ENCODE measurements around the gene TSPAN7. TPM values are rescaled to one million over a fixed set of nuclear protein-coding genes. Genes with fewer than 3 reads are reported as not detected.
A peak's percentile ranks its signal among the peaks of the same experiment; 100 is the strongest.

Gene TSPAN7
- total and polyA plus RNA-seq, 9 of the 15 experiments (the other 6 are each of a cell fraction or from before 2014, with no cell fraction given), result 0.07 to 0.29 (median 0.12) TPM; not detected in 1

GRCh38 chrX:38638952-38639529 is 77.7 kb downstream of the TSPAN7 start:
- Histone ChIP-seq H3K27me3 (ENCODE audit: control insufficient read depth in 2 of 2, insufficient read depth in 2 of 2, low read length in 2 of 2) (no peaks in the 10 kb centered on the region), H3K36me3 (ENCODE audit: control insufficient read depth, insufficient read depth, low read length) (no peaks in the 10 kb centered on the region), H3K4me3 (no peak overlapping the region), H3K9ac (ENCODE audit: insufficient read depth in 1 of 2, low read depth in 2 of 2, low read length in 2 of 2) (0 out of 4 replicates have a peak overlapping the region, but pooled peaks of 1 of the 2 experiments have one; percentile 7), H3K9me1 (ENCODE audit: control insufficient read depth, insufficient read depth, low read length) (peaks cover 2% of the 10 kb centered on the region), H3K27ac (ENCODE audit: extremely low read depth, low read depth, low read length) (no peak overlapping the region), H3K9me3 (replicated peaks; ENCODE audit: control insufficient read depth, insufficient read depth, low read depth, low read length) (no peaks in the 10 kb centered on the region), H4K20me1 (replicated peaks; ENCODE audit: control insufficient read depth, insufficient read depth, low read length) (no peaks in the 10 kb centered on the region), H3K79me2 (ENCODE audit: control insufficient read depth, insufficient read depth, low read length) (no peaks in the 10 kb centered on the region), H3K4me2 (ENCODE audit: insufficient read depth, low read length) (peak overlapping the region; percentile 6; the same call in 1 of the 2 replicates), H3K4me1 (replicated peaks in 1 of 2; ENCODE audit: control insufficient read depth in 2 of 2, insufficient read depth in 2 of 2, low read length in 2 of 2) (peaks cover 8 to 66% of the 10 kb centered on the region in 2 experiments), H2AFZ (ENCODE audit: low read depth, low read length) (0 out of 2 replicates have a peak overlapping the region, but pooled peaks have one; percentile 2)
- intact Hi-C loops (cut with micrococcal nuclease) (loop anchor here (5.0 to 10.0 kb wide), 2 partner anchors 163 to 184 kb away; partner anchors contain the start of gene MID1IP1), in situ Hi-C loops (cut with MboI) (no loop called here)
- ChIA-PET CTCF (ENCODE audit: low intra/inter-chr PET ratio) (no interaction called here), POLR2A (interaction anchor here (1.9 kb wide), 1 partner anchor 7 kb away, joined by 10 read pairs; no protein-coding TSS in a partner anchor)
- DNase-seq (ENCODE audit: extremely low read depth in 1 of 4, low spot score in 3 of 4), result peak in 3 of 4 experiments; percentile 11 to 36 (median 12)
- ATAC-seq, result no peak
- WGBS (ENCODE audit: insufficient coverage, low coverage, missing lambda C conversion rate), result 22% methylated on average over 5 of the region's 5 CpGs
- no TSS peak for BruUV-seq (replicated peaks)
- FAIRE-seq, result peak; percentile 35
- TF ChIP-seq CREB3 (tag; conservative IDR thresholded peaks at IDR 0.05; ENCODE audit: low read depth), result no peak
- TF ChIP-seq ZNF318 (IDR thresholded peaks at IDR 0.05; ENCODE audit: borderline replicate concordance in 1 of 2, low read depth in 1 of 2), result no peak
- peak in 1 of 2 experiments; percentile 47; a peak in 1 of 4 replicates for TF ChIP-seq ARNT (IDR thresholded peaks at IDR 0.05)
- TF ChIP-seq TAF9B (IDR thresholded peaks at IDR 0.05; ENCODE audit: partially characterized antibody), result no peak
- TF ChIP-seq USF2 (CRISPR knock-in tag; IDR thresholded peaks at IDR 0.05), result no peak
